HG02943 (cell line): ENCODE results near the gene VASH1.

Experiments used
- ATAC-seq: cut with Tn5 transposase; IDR thresholded peaks from one replicate; pipeline ENCODE4 v1.9.1; 2021; ENCODE audit warnings: mild to moderate bottlenecking, low read depth, moderate library complexity; ENCODE audit not compliant: unreplicated experiment

Gene VASH1

DNA sequence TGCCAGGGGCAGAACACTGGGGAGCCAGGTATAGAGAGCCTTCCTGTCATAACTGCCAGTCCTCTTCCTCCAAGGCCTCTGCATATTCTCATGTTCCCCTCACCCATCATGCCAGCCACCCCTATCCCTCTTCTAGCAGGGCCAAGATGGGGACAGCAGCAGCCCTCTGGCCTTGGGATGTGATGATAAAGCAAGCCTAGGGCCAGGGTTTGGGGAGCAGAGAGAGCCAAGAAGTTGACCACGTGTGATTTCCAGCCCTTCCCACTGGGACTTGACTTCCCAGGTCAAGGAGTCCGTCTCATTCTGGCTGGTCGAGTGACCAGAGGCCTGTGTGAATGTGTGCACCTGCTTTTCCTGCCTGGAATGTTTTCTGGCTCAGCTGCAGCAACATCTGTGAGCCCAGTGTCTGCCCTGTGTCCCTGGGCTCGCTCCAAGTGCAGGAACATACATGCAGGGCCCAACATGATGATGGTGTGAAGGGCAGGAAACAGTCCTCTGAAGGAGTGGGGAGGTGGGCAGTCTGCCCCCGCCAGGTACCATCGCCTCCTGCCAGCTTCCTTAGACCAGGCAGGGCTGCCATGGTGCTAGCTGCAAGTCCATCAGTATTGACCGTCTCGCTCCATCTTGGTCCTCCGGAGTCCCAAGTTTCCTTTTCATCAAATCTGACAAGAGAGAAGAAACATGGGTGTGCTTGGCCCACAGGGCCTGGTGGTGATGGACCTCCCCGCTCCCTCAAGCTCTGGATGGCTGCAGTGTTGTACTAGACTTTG, 21.0 kb downstream of the VASH1 start:
- no peak for ATAC-seq

DNA sequence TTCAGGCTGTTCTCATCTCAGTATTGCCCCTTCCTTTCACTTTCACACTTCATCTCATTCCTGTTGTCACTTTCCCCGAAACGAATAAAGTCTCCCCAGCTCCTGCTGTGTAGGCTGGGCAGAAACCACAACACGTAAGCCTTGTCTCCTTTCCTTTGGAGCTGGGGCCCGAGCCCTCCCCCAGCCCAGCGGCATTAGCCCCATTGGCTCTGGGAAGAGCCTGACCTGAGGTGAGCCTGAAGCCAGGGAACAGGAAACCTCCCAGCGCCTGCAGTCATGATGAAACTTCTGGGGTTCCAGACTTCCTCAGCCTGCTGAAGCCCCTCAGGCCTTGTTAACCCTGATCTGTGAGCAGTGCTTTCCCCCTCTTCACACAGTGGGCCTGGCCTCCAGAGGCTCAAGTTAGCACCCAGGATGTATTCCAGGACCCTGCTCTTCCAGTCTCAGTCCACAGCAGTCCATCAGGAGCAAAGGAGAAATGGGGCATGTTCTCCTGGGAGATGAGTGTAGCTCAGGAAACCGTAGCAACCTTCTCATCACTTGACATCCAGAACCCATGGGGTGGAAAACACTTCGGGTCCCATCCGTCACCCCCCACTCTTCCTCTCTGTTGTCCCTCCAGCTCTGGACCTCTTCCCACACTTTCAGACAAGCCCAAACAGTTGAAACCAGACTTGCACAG, 21.8 kb downstream of the VASH1 start:
- ATAC-seq = no peak

DNA sequence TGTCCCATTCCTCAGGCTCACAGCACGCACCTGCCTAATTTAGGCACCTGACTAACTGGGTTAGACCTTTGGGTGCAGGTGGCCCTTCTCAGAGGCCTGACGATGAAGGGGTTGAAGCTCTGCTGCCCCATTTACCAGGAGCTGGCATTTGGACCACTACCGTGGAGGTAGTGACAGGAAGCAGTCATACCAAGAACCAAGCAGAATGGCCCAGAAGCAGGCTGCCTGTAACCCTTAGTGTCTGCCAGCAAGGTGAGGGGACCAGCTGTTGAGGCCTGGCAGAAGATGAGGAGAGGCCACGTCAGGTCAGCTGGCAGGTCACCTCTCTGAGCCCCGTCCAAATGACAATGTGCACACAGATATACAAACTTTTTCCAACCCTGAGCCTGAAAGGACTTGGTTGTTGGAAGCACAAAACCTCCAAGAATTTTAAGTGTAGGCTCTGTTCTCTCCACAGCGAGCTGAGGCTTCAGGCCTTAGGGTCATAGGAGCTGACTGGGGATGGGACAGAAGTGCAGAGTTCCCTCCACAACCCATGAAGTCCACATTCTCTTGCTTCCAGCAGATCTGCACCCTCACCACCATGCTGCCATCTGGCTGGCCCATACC, 23.1 kb downstream of the VASH1 start:
- no peak for ATAC-seq

DNA sequence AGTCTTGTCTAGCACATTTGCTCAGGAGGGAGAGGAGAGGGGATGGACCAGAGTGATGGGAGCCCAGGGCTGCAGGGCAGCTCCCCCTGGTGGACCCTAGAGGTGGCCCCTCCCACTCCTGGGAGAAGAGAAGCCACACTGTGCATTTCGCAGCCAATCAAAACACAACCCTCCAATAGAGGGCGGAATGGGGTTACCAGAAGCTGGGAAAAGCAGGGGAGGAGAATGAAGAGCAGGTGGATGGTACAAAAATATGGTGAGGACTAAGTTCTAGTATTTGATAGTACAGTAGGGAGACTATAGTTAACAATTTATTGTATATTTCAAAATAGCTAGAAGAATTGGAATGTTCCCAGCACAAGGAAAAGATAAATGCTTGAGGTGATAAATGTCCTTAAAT, 23.6 kb downstream of the VASH1 start:
- no peak for ATAC-seq

DNA sequence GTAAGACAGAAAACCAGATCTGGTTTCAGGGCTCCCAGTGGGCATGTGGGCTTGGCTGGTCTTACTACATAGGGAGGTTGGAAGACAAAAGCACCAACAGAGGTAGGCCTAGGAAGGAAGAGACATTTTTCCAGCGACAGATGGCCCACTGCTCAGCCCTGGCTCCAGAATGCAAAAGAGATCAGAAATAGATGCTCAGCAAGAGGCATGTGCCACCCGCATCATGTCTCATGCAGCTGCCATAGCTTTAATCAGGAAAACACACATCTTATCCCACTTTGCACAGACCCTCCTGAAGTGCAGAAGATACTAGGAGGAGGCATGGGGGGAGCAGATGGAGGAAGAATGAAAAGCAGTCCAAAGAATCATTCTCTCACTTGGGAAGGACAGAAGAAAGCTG, 25.3 kb downstream of the VASH1 start:
- no peak for ATAC-seq

DNA sequence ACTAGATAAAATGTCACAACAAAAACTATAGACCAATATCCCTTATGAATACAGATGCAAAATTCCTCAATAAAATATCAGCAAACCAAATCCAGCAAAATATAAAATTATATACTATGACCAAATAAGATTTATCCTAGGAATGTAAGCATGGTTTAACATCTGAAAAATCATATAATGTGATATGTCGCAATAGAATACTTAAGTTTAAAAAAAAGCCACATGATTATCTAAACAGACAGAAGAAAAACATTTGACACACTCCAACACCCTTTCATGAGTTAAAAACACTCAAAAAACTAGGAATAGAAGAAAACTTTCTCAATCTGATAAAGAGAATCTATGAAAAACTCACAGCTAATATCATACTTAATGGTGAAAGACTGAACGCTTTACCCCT, 31.2 kb downstream of the VASH1 start:
- no peak for ATAC-seq

DNA sequence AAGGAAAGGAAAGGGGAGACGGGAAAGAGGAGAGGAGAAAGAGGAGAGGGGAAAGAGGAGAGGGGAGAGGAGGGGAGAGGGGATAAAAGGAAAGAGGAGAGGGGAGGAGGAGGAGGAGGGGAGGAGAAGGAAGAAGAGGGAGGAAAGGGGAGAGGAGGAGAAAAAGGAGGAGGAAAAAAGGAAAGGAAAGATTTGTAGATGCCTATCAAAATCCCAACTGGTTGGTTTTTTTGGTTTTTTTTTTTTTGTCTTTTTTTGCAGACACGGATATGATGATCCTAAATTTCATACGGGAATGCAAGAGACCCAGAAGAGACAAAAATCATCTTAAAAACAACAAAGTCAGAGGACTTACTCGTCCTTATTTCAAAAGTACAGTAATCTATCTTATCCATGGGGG, 32.1 kb downstream of the VASH1 start:
- no peak for ATAC-seq

DNA sequence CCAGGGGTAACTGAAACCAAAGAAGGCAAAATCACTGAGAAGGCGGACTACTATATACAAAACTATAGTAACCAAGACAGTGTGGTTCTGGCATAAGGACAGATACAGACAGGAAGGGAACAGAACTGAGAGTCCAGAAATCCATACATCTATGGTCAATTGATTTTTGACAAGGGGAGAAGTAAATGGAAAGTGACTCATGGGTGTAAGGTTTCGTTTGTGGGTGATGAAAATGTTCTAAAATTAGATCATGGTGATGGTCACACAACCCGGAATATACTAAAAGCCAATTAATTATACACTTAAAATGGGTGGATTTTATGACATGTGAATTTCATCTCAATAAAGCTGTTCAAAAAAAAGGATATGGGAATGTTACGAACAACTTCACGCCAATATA, 32.7 kb downstream of the VASH1 start:
- ATAC-seq = no peak

DNA sequence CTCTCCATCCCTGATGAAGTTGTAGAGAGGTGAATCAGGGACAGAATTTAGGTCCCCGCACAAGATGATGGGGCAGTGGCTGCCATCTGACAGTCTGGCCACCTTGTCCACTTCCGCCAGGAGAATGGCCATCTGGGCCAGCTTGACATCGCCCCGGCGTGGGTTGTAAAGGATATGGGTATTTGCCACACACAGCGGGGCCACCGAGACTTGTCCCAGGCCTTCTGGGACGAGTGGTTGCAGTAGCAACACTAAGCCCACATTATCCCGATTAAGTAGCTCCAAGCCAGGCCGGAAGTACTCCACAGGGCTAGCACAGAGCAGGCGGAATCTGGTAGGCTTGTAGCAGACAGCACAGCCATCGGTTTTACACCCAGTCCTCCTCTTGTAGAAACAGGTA, 45.2 kb downstream of the VASH1 start:
- ATAC-seq = no peak

DNA sequence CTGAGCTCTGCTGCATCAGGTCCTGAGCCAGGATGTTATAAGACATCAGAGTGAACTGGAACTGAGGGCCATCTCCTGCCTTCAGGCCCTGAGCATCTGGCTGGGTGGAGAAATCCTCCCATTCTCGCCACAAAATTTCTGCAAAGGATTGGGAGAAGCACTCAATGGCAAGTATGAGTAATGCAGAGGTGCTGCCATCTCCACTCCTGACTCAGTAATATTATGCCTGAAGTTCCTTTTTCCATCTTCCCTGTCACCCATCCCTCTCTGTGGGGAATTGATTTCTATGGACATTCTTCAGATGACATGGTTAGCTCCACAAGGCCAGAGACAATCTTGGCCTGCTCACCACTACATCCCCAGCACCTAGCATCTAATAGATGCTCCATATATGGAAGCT, 46.7 kb downstream of the VASH1 start:
- no peak for ATAC-seq

DNA sequence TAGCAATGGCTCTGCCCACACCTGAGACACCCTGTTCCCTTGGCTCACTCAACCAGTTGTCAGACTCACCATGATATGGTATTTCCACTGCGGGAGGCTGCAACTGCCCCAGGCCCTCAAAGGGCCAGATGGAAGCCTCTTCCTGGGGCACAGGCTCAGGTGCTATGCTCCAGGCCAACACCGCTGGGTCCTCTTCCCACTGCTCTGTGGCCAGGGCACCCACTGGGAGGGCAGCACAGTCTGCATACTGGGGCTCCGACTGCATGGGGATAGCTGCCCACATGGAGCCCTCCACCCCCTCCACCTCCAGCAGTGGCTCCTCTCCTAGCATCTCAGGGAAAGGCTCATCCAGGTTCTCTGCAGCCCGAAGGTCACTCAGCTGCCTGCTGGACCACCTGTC, 47.7 kb downstream of the VASH1 start:
- ATAC-seq = no peak

DNA sequence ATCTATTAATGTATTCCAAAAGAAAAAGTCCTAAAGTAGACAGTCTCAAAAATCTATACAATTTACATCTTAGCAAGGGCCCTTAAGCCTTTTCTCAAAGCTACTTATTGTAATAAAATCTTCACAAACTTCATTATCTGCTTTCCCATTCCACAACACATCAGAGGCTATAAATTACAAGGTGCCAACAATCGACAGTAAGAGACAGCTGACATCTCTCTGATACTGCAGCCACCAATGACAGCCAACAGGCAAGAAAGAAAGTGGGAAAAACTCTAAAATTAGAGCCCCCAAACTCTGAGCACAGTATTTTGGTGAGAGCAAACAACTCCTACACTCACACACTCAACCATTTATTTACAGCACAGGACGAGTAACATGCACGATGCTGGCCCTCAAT, 49.3 kb downstream of the VASH1 start:
- ATAC-seq = no peak

DNA sequence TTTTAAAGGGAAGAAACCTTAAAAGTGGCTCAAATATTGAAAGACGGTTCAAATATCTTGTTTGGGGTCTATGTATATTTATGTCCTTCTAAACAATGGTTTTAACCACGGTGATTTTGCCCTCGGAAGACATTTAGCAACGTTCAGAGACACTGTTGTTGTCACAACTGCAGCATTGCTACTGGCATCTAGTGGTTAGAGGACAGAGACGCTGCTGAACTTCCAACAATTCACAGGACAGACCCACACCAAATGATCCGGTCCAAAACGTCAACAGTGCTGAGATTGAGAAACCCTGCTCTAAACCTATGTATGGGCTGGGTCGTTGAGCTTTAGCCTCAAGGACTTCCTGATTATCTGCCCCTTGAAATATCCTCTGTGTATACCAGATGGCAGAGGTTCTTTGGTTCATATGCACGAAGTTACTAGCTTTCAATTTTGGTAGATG, 49.7 kb downstream of the VASH1 start:
- ATAC-seq = no peak

DNA sequence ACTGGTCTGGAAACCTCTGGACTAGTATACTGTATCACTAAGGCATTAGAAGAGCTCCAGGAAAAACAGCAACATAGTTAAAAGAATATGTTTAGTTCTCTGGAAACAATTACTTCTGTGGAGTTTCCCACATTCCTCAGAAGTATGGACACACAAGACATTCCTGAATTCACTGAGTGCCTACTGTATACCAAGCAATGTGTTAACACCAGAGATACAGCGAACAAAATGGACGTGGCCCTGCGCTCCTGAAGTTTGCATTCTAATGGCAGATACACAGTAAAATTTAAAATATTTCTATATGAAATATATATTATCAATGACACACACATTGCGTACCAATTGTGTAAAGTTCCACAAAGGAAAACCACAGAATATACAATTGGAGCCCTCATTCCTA, 50.3 kb downstream of the VASH1 start:
- ATAC-seq = no peak

DNA sequence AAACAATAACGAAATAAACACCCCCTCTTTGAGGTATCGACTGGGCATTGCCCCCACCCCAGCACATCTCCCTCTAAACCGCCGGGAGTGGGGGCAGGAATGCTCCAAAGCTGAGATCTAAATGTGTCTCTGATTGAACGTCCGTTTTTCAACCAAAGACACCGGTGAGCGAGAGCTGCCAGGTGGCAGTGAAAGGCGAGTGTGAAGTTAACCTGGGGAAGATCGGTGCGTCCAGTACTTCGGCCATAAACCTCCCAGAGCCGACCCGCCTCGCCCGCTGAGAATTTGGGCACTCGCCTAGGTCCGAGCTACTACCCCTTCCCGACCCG, 50.8 kb downstream of the VASH1 start:
- ATAC-seq = peak; percentile 34

DNA sequence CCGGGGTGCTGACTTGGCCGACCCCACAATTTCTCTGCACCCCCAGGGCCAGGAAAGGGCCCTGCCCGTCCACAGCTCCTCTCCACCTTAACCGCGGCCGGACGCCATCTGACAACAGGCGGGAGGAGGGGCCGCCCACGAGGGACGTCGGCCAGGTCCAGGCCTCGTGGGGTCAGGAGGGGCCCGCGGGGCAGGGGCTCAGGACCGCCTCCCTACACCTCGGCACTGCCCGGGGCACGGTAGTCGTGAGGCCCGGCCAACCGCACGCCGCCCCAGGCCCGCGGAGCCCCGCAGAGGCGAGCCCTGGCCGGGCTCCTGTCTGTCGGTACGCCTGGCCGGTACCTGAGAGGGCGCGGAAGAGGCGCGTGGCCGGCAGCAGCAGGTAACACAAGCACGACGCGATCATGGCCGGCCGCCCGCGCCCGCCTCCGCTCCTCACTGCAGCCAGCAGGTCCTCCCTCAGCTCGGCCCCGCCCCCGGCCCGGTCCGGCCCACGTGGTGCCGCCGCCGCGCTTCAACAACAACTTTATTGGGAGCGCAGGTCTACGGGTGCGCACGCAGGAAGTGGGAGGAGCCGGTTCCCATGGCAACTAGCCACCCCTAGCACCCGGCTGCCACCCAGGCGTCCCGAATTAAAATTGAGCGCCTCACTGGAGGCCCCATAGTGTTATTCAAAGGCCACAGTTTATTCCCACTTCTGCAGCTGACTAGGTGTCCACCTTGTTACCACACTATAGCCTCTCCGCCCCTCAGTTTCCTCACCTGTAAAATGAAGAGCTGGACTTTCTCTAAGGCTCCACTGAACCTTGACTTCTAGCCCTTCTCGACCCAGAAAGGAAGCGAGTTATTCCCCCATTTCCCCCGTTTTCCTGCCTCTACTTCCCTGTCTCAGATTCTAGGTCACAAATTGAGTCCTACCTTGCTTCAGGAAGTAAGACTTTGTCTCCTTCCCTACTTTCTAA, 51.4 kb downstream of the VASH1 start, which contains the start of gene ANGEL1:
TSS of gene ANGEL1 (minus strand) at position 461 of the 962 bp plus-strand sequence. CDS start at position 406, 55 bp downstream.
- peak; percentile 81 for ATAC-seq

DNA sequence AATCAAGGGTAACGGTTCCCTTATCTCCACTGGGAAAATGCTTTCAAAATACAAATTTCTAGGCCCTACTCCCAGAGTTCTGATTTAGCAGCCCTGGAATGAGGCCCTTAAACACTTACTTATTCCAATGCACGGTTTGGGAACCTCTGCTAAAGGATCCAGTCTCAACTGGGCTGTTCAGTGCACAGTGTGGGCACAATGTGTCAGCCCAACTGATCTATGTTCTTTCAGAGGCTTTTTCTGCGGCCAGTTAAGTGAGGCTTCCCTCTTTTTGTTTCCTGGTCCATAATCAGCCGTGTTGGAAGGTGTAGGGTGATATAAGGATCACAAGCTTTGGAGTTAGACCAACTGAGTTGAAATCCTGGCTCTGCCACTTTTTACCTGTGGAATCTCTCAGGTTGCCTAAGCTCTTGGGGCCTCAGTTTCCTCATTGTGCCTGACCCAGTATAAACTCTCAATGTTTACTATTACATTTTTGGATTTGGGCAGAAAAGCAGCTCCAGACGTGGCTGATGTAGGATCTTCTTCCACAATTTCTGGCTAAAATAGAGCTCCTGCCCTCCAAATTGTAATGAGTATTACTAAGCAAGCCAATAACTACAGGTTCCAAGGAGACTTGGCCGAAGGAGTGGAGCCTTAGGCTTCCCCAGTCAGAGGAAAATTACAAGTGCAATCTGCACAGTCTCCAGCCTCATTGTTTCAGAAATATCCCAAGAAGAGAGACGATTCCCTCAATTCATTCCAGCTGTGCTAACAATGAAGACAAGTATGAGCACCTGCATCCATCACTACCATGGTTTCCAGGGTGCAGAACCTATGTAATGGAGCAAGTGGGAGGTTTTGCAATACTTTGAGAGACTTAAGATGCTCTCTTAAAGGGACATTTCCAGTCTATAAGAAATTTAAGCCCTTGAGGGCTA, 53.7 kb downstream of the VASH1 start:
- no peak for ATAC-seq

DNA sequence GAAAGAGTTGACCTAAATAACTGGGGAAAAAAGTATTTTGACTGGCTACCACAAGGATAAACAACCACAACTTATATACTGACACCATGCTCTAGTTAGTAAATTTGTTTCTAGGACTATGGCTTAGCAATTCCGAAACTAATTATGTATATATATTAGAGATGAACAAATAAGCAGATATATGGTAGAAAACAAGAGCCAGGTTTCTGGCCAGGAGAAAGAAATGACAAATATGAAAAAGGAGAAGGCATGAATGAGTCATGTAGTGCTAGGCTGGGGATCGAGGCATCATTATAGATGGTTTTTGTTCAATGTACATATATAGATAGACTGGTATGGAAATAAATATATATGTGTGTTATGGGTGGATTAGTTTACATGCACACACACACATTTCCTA, 59.4 kb downstream of the VASH1 start:
- no peak for ATAC-seq

DNA sequence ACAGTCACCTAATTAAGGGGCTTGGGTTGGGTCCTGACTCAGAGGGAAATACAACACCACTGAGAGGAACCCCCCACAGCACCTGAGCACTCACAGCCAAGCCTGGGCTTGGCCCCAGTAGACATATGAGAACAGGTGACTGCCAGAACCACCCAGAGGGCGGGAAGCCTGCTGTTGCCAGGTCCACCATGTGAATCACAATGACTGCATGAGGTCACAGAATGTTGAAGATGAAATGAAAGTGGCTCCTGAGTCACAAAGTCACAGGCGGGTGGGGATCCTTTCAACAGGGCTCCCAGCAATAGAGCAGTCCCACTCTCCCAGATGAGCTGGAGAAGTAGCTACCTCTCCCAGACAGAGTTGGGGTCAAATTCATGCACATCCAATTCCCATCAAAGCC, 64.9 kb downstream of the VASH1 start, which contains the start of gene LRRC74A:
TSS of gene LRRC74A (plus strand) at position 287 of the 400 bp plus-strand sequence. CDS start 290 bp downstream, outside the sequence.
- no peak for ATAC-seq
